Type B pancreatic cell (in vitro differentiated cells): ENCODE measurements around the gene GRM2. TPM values are rescaled to one million over a fixed set of nuclear protein-coding genes. Genes with fewer than 3 reads are reported as not detected.

Source experiments
- DNase-seq: peaks from one replicate; pipeline ENCODE4 v3.0.0; 2021; ENCODE audit warnings: mixed read lengths; ENCODE audit not compliant: unreplicated experiment; ENCODE audit errors: extremely low spot score
- H3K27ac Mint-ChIP-seq: 2 replicates; pipeline ENCODE4 v1.8.0; 2021; ENCODE audit warnings: mild to moderate bottlenecking, mixed read lengths
- H3K27me3 Mint-ChIP-seq: 2 replicates; pipeline ENCODE4 v1.8.0; 2021; ENCODE audit warnings: mixed read lengths
- H3K36me3 Mint-ChIP-seq: 2 replicates; pipeline ENCODE4 v1.8.0; 2021; ENCODE audit warnings: mixed read lengths
- H3K4me1 Mint-ChIP-seq: one replicate; pipeline ENCODE4 v1.8.0; 2021; ENCODE audit warnings: mixed read lengths; ENCODE audit not compliant: unreplicated experiment
- H3K4me3 Mint-ChIP-seq: 2 replicates; pipeline ENCODE4 v1.8.0; 2021; ENCODE audit warnings: mild to moderate bottlenecking, mixed read lengths
- H3K9me3 Mint-ChIP-seq: 2 replicates; pipeline ENCODE4 v1.8.0; 2021; ENCODE audit warnings: mixed read lengths
- CTCF ChIP-seq: fragments of 200-600 bp; sonication (generic); conservative IDR thresholded peaks from 2 replicates; pipeline ENCODE4 v1.5.0; 2021; ENCODE audit warnings: antibody characterized with exemption, mild to moderate bottlenecking
- total RNA-seq: library from RNA; stranded (reverse); gene quantifications from 2 replicates; pipeline ENCODE4 v1.2.1, GENCODE V29; 2021; ENCODE audit warnings: low replicate concordance

Gene GRM2
- total RNA-seq, 1 donor from 2014 or later = 0.58 TPM

- Mint-ChIP-seq H3K27me3 (peaks cover 14% of the 10 kb centered on the region), H3K27ac (no peak overlapping the region)
- DNase-seq = no peak
These were observed 13.6 kb downstream of the GRM2 start for GRCh38 chr3:51720292-51721061.

GRCh38 chr3:51721062-51721745, 14.3 kb downstream of the GRM2 start:
- TF ChIP-seq CTCF = no peak
- Mint-ChIP-seq H3K27me3 (peaks cover 14% of the 10 kb centered on the region), H3K4me1 (no peaks in the 10 kb centered on the region), H3K9me3 (no peaks in the 10 kb centered on the region), H3K36me3 (no peaks in the 10 kb centered on the region), H3K4me3 (no peak overlapping the region), H3K27ac (no peak overlapping the region)
- DNase-seq = no peak

More at GRCh38 chr3:51720292-51721061, 13.6 kb downstream of the GRM2 start:
- H3K4me3 Mint-ChIP-seq = no peak overlapping the region
- no peak for TF ChIP-seq CTCF
- no peaks in the 10 kb centered on the region for H3K9me3 Mint-ChIP-seq
- no peaks in the 10 kb centered on the region for H3K4me1 Mint-ChIP-seq
- H3K36me3 Mint-ChIP-seq = no peaks in the 10 kb centered on the region

- DNase-seq = no peak
- peaks cover 10% of the 10 kb centered on the region for H3K27me3 Mint-ChIP-seq
- no peak overlapping the region for H3K27ac Mint-ChIP-seq
- no peaks in the 10 kb centered on the region for H3K36me3 Mint-ChIP-seq
- TF ChIP-seq CTCF = no peak
- H3K4me1 Mint-ChIP-seq = no peaks in the 10 kb centered on the region
- H3K4me3 Mint-ChIP-seq = no peak overlapping the region
- no peaks in the 10 kb centered on the region for H3K9me3 Mint-ChIP-seq
These were observed 15.5 kb downstream of the GRM2 start for GRCh38 chr3:51722362-51722761.

- Mint-ChIP-seq H3K27me3 (peaks cover 11% of the 10 kb centered on the region), H3K4me1 (no peaks in the 10 kb centered on the region), H3K4me3 (no peak overlapping the region), H3K9me3 (no peaks in the 10 kb centered on the region), H3K27ac (no peak overlapping the region), H3K36me3 (no peaks in the 10 kb centered on the region)
- DNase-seq = no peak
- TF ChIP-seq CTCF = no peak
These were observed 20.6 kb downstream of the GRM2 start for GRCh38 chr3:51727500-51727899.

GRCh38 chr3:51729042-51729633, 22.3 kb downstream of the GRM2 start:
- no peak for DNase-seq
- Mint-ChIP-seq H3K27ac (no peak overlapping the region), H3K27me3 (peaks cover 10% of the 10 kb centered on the region), H3K4me1 (no peaks in the 10 kb centered on the region), H3K36me3 (no peaks in the 10 kb centered on the region), H3K9me3 (no peaks in the 10 kb centered on the region), H3K4me3 (no peak overlapping the region)
- TF ChIP-seq CTCF = no peak
